ENCODE measurements around the gene GPC6. TPM values are rescaled to one million over a fixed set of nuclear protein-coding genes. Genes with fewer than 3 reads are reported as not detected.

GPC6 gene
- total RNA-seq, 1 donor = 77.8 TPM

GRCh38 chr13:93805736-93806135 is 579.1 kb downstream of the GPC6 start:
- H3K9me3 ChIP-seq (ENCODE audit: low read depth, low read length) = no peaks in the 10 kb centered on the region
- no peak overlapping the region for H3K4me3 ChIP-seq (ENCODE audit: insufficient read depth, low read length)
- TF ChIP-seq, protein P1, sequence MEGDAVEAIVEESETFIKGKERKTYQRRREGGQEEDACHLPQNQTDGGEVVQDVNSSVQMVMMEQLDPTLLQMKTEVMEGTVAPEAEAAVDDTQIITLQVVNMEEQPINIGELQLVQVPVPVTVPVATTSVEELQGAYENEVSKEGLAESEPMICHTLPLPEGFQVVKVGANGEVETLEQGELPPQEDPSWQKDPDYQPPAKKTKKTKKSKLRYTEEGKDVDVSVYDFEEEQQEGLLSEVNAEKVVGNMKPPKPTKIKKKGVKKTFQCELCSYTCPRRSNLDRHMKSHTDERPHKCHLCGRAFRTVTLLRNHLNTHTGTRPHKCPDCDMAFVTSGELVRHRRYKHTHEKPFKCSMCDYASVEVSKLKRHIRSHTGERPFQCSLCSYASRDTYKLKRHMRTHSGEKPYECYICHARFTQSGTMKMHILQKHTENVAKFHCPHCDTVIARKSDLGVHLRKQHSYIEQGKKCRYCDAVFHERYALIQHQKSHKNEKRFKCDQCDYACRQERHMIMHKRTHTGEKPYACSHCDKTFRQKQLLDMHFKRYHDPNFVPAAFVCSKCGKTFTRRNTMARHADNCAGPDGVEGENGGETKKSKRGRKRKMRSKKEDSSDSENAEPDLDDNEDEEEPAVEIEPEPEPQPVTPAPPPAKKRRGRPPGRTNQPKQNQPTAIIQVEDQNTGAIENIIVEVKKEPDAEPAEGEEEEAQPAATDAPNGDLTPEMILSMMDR (IDR thresholded peaks at IDR 0.05; ENCODE audit: extremely low read depth, low read depth, low read length) = no peak
- H3K4me1 ChIP-seq (ENCODE audit: insufficient read depth, low read length) = no peaks in the 10 kb centered on the region
- no peaks in the 10 kb centered on the region for H3K27me3 ChIP-seq (ENCODE audit: insufficient read depth, low read length)
- no peaks in the 10 kb centered on the region for H3K36me3 ChIP-seq (ENCODE audit: insufficient read depth, low read length)
- H4K20me1 ChIP-seq (ENCODE audit: insufficient read depth, low read length) = no peaks in the 10 kb centered on the region
- no peak overlapping the region for H2AFZ ChIP-seq (ENCODE audit: low read length)
- H3K4me2 ChIP-seq (ENCODE audit: insufficient read depth, low read length) = no peak overlapping the region
- no peaks in the 10 kb centered on the region for H3K79me2 ChIP-seq (ENCODE audit: insufficient read depth, low read length)
- DNase-seq (ENCODE audit: insufficient read length, low spot score, missing footprints) = no peak
- no peak overlapping the region for H3K27ac ChIP-seq (ENCODE audit: low read depth, low read length)

GRCh38 chr13:93806861-93807260 is 580.3 kb downstream of the GPC6 start:
- Histone ChIP-seq H2AFZ (ENCODE audit: low read length) (no peak overlapping the region), H3K79me2 (ENCODE audit: insufficient read depth, low read length) (no peaks in the 10 kb centered on the region), H3K27me3 (ENCODE audit: insufficient read depth, low read length) (no peaks in the 10 kb centered on the region), H3K4me1 (ENCODE audit: insufficient read depth, low read length) (no peaks in the 10 kb centered on the region), H4K20me1 (ENCODE audit: insufficient read depth, low read length) (no peaks in the 10 kb centered on the region), H3K27ac (ENCODE audit: low read depth, low read length) (no peak overlapping the region), H3K4me3 (ENCODE audit: insufficient read depth, low read length) (no peak overlapping the region), H3K9me3 (ENCODE audit: low read depth, low read length) (no peaks in the 10 kb centered on the region), H3K36me3 (ENCODE audit: insufficient read depth, low read length) (no peaks in the 10 kb centered on the region), H3K4me2 (ENCODE audit: insufficient read depth, low read length) (no peak overlapping the region)
- TF ChIP-seq, protein P1 (IDR thresholded peaks at IDR 0.05; ENCODE audit: extremely low read depth, low read depth, low read length) = no peak
- DNase-seq (ENCODE audit: insufficient read length, low spot score, missing footprints) = no peak

GRCh38 chr13:93810264-93810663 is 583.7 kb downstream of the GPC6 start:
- H3K27ac ChIP-seq (ENCODE audit: low read depth, low read length) = no peak overlapping the region
- no peaks in the 10 kb centered on the region for H3K4me1 ChIP-seq (ENCODE audit: insufficient read depth, low read length)
- DNase-seq (ENCODE audit: insufficient read length, low spot score, missing footprints) = no peak
- TF ChIP-seq, protein P1 (IDR thresholded peaks at IDR 0.05; ENCODE audit: extremely low read depth, low read depth, low read length) = no peak
- no peaks in the 10 kb centered on the region for H3K27me3 ChIP-seq (ENCODE audit: insufficient read depth, low read length)
- no peak overlapping the region for H3K4me2 ChIP-seq (ENCODE audit: insufficient read depth, low read length)
- H4K20me1 ChIP-seq (ENCODE audit: insufficient read depth, low read length) = no peaks in the 10 kb centered on the region
- no peaks in the 10 kb centered on the region for H3K79me2 ChIP-seq (ENCODE audit: insufficient read depth, low read length)
- no peak overlapping the region for H3K4me3 ChIP-seq (ENCODE audit: insufficient read depth, low read length)
- H3K9me3 ChIP-seq (ENCODE audit: low read depth, low read length) = no peaks in the 10 kb centered on the region
- H3K36me3 ChIP-seq (ENCODE audit: insufficient read depth, low read length) = no peaks in the 10 kb centered on the region
- H2AFZ ChIP-seq (ENCODE audit: low read length) = no peak overlapping the region

GRCh38 chr13:93811071-93811737 is 584.6 kb downstream of the GPC6 start:
- Histone ChIP-seq H3K9me3 (ENCODE audit: low read depth, low read length) (no peaks in the 10 kb centered on the region), H2AFZ (ENCODE audit: low read length) (no peak overlapping the region), H3K4me1 (ENCODE audit: insufficient read depth, low read length) (no peaks in the 10 kb centered on the region), H3K27me3 (ENCODE audit: insufficient read depth, low read length) (no peaks in the 10 kb centered on the region), H3K27ac (ENCODE audit: low read depth, low read length) (no peak overlapping the region), H4K20me1 (ENCODE audit: insufficient read depth, low read length) (no peaks in the 10 kb centered on the region), H3K4me2 (ENCODE audit: insufficient read depth, low read length) (no peak overlapping the region), H3K4me3 (ENCODE audit: insufficient read depth, low read length) (no peak overlapping the region), H3K79me2 (ENCODE audit: insufficient read depth, low read length) (no peaks in the 10 kb centered on the region), H3K36me3 (ENCODE audit: insufficient read depth, low read length) (no peaks in the 10 kb centered on the region)
- no peak for DNase-seq (ENCODE audit: insufficient read length, low spot score, missing footprints)
- TF ChIP-seq, protein P1 (IDR thresholded peaks at IDR 0.05; ENCODE audit: extremely low read depth, low read depth, low read length) = no peak

All from osteoblast (primary cell).